GM18511 (cell line): ENCODE results near the gene SHISA9.

Experiments
- ATAC-seq: cut with Tn5 transposase; IDR thresholded peaks from one replicate; pipeline ENCODE4 v1.9.1; 2021; ENCODE audit warnings: mild to moderate bottlenecking, moderate library complexity; ENCODE audit not compliant: unreplicated experiment

The SHISA9 gene

GRCh38 chr16:13064821-13065220, 163.4 kb downstream of the SHISA9 start:
- ATAC-seq = no peak

- ATAC-seq = no peak
These were observed 166.2 kb downstream of the SHISA9 start for GRCh38 chr16:13067648-13068047.

GRCh38 chr16:13068912-13069583, 167.7 kb downstream of the SHISA9 start:
- ATAC-seq = no peak

- ATAC-seq = no peak
These were observed 168.9 kb downstream of the SHISA9 start for GRCh38 chr16:13070268-13070667.

- no peak for ATAC-seq
These were observed 175.5 kb downstream of the SHISA9 start for GRCh38 chr16:13076878-13077277.

- no peak for ATAC-seq
These were observed 176.4 kb downstream of the SHISA9 start for GRCh38 chr16:13077816-13078215.

GRCh38 chr16:13080531-13080930, 179.1 kb downstream of the SHISA9 start:
- no peak for ATAC-seq

DNA sequence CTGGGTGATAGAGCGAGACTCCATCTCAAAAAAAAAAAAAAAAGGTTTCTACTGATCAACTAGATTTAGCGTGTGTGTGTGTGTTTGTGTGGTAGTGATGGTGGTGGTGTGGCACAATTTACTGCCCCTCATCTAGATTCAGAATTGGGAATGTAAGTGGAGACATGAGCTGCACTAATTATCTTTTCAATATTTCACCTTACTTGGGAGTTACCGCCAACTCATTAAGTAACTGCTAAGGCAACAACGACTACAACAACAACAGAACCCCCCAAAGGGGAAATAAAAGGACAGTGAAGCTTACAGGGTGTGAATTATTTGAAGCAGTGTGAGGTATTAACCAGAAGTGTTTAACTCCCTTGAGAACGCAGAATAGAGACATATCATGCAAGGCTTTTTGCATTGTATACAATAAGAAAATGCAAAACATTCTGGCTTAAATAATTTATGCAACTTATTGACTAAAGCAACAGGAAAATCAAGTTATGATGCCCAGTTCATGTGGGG, 180.5 kb downstream of the SHISA9 start:
- no peak for ATAC-seq

GRCh38 chr16:13083681-13084080, 182.3 kb downstream of the SHISA9 start:
- no peak for ATAC-seq

DNA sequence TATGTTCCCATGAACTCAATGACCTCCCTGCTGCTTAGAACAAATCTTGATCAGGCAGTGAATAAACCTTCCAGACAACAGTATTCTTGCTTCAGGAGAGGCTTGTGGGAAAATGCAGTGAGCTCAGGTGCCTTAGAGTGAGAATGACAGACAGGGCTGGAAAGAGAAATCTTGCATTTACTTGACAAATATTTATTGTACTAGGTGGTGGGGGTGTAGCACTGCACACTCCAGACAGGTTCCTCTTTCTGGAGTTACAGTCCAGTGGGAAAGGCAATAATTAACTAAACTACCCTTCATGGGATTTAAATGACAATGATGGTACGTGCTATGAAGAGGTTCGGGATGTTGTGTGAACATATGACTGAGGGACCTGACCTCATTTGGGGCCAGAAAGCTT, 182.9 kb downstream of the SHISA9 start:
- ATAC-seq = no peak

DNA sequence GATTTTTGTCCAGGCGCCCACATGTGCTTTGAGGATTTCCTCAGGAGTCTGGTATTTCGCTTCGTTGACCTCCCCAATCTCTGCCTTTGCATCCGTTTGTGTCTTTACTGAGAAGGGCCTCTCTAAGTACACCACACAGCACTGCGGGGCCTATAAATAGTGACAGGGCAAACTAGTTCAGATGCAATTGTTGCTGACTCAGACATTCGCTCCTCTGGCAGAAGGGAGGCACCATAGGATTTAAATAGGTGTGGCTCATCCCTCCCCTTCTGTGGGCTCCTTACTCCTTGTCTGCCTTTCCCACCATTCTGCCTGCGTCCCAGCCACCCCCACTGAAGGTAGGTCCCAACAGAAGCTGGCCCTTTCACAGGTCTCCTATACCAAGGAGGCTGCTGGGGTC, 192.3 kb downstream of the SHISA9 start:
- no peak for ATAC-seq

DNA sequence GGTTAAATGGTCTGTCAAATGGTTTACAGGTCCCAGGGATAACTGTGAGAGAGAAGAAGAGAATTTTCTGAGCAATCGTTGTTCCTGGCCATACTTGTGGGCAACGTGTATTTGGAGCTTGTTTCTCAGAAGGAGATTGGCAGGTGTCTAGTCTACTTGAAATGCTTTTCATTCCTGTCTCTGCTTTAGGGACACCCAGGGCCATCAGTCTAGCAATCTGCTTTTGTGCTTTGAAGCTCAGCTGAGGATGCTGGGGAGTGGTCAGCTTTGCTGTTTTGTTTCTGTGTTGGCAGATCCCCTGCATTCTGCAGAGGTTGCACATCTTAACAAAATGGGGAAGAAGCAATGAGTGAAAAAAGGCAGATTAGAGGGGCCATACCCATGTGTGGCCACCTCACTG, 193.7 kb downstream of the SHISA9 start:
- ATAC-seq = no peak

DNA sequence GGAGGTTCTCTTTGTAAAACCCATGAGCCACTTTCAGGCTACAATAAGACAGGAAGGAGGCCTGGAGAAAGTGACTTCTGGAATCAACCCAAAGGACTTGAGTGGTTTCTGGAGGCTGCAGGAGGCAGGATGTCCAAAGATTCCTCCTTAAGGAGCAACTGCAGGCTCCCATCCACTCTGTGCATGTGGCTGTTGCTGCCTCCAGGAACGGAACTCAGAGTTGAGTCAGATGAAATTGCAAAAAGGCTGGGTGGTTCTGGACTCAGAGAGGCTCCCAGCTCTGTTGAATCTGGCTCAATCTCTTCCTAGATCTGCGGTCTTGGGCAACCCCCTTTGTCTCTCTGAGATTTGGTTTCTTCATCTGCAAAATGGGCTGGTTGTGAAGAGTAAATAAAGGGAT, 197.1 kb downstream of the SHISA9 start:
- no peak for ATAC-seq

DNA sequence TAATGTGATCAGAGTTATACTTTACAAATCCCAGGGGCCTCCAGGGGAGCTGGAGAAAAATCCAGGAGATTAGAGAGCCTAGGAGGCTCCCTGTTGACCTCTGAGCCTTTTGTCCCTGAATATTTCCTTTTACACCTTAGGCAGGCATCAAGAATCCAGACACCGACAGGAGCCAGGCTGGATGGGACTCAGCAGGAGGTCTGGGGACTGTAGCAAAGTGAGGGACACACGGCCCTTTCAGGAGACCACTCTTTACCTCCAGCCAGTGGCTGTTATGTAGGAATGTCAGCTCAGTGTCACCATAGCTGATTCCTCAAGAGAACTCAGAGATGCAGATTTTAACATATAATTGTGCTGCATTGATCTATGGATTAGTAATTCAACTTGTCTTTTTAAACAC, 198.4 kb downstream of the SHISA9 start:
- no peak for ATAC-seq

GRCh38 chr16:13100970-13101369, 199.6 kb downstream of the SHISA9 start:
- ATAC-seq = no peak

- no peak for ATAC-seq
These were observed 200.4 kb downstream of the SHISA9 start for GRCh38 chr16:13101828-13102227.

- ATAC-seq = no peak
These were observed 201.0 kb downstream of the SHISA9 start for GRCh38 chr16:13102401-13102800.

DNA sequence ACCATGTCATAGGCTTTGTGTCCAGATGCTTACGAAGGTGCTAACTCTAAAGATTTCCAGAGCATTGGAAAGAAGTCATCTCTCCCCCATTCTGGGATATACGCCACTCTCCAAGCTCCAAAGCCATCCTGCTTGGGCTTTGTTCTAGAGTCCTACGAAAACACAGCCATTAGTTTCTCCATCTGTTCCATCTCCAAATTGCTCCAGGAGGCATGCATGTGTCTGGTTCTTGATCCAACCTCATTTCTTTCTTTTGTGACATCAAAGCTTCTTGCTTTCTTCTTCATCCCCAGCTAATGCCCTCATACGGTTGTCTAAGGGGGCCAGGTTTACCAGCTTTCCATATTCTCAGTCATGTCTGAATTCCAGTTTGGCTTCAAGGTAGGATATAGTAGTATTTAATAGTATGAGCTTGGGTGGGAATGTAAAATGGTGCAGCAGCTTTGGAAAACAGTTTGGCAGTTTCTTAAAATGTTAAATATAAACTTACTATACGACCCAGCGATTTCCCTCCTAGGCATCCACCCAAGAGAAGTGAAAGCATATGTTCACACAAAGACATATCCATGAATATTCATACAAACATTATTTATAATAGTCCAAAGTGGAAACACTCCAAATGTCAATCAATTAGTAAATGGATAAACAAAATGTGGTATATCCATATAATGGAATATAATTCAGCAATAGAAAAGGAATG, 202.6 kb downstream of the SHISA9 start:
- no peak for ATAC-seq

GRCh38 chr16:13104772-13105171, 203.4 kb downstream of the SHISA9 start:
- no peak for ATAC-seq

DNA sequence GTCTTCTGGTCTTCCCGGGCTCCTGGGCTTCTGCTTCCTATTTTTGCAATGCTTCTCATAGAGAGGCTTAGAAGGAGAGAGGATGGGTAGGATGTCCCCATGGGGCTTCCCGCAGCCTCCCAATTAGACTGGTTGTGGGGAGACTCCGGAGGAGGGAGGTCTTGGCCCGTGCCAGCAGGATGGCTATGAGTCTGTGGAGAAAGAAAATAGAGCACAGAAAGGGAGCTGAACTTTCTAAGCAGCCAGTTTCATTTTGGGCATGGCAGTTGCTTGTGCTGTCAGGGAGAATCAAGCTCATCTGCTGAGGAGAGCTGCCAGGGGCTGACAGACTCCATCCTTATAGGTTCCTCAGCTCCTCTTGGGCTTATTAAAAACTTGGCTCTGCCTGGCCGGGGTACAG, 204.0 kb downstream of the SHISA9 start:
- ATAC-seq = no peak

- ATAC-seq = no peak
These were observed 205.1 kb downstream of the SHISA9 start for GRCh38 chr16:13106464-13106863.

DNA sequence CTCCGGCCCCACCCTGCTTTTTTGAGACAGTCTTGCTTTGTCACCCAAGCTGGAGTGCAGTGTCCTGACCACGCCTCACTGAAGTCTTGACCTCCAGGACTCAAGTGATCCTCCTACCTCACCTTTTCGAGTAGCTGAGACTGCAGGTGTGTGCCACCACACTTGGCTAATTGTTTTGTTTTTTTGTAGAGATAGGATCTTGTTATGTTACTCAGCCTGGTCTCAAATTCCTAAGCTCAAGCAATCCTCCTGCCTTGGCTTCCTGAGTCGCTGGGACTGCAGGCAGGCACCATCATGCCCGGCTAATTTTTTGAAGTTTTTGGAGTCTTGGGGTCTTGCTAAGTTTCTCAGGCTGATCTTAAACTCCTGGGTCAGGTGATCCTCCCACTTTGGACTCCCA, 206.7 kb downstream of the SHISA9 start:
- ATAC-seq = no peak

GRCh38 chr16:13109171-13109570, 207.8 kb downstream of the SHISA9 start:
- no peak for ATAC-seq
